GM12873 (cell line): ENCODE data around the gene KRTAP12-4.

ENCODE experiments used
- TF ChIP-seq, protein P1 (sequence below): IDR thresholded peaks from 2 replicates; pipeline ENCODE4 v1.5.1; 2012; ENCODE audit warnings: low read depth, mild to moderate bottlenecking, moderate library complexity, low read length, control low read depth; ENCODE audit not compliant: insufficient read depth; ENCODE audit errors: missing control alignments

The KRTAP12-4 gene

GRCh38 chr21:44626262-44626661 lies 28.2 kb downstream of the KRTAP12-4 start:
- TF ChIP-seq, protein P1, sequence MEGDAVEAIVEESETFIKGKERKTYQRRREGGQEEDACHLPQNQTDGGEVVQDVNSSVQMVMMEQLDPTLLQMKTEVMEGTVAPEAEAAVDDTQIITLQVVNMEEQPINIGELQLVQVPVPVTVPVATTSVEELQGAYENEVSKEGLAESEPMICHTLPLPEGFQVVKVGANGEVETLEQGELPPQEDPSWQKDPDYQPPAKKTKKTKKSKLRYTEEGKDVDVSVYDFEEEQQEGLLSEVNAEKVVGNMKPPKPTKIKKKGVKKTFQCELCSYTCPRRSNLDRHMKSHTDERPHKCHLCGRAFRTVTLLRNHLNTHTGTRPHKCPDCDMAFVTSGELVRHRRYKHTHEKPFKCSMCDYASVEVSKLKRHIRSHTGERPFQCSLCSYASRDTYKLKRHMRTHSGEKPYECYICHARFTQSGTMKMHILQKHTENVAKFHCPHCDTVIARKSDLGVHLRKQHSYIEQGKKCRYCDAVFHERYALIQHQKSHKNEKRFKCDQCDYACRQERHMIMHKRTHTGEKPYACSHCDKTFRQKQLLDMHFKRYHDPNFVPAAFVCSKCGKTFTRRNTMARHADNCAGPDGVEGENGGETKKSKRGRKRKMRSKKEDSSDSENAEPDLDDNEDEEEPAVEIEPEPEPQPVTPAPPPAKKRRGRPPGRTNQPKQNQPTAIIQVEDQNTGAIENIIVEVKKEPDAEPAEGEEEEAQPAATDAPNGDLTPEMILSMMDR: no peak

GRCh38 chr21:44625756-44626155 lies 28.7 kb downstream of the KRTAP12-4 start:
- TF ChIP-seq, protein P1: no peak

DNA sequence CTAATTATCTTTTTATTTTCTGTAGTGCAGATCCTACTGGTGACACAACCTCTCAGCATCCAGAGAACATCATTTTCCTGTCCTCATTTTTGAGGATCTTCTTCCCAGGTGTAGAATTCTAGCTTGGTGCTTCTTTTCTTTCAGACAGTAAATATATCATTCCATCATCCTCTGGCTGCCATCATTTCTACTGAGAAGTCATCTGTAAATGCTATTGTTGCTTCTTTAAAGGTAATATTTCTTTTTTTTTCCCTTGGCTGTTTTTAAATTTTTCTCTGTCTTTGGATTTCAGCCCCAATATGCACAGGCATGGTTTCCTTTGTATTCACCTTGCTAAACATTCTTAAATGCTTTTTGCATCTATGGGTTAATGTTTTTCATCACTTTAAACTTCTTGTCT lies 30.9 kb downstream of the KRTAP12-4 start:
- TF ChIP-seq, protein P1: no peak

DNA sequence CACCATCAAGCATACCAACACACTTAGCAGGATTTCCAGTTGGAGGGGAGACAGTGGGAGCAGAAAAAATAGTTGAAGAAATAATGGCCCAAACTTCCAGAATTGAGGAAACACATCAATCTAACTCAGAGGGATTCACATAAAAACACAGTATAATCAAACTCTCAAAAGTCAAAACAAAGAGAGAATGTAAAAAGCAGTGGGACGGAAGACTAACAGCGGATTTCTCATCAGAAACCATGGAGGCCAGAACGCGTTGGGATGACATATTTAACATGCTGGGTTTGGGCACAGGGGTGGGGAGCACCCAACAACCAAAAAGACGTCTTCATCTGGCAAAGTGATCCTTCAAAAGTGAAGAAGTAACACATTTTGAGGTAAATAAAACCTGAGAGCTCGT lies 34.6 kb downstream of the KRTAP12-4 start:
- TF ChIP-seq, protein P1: no peak

GRCh38 chr21:44618909-44619308 lies 35.5 kb downstream of the KRTAP12-4 start:
- TF ChIP-seq, protein P1: no peak

DNA sequence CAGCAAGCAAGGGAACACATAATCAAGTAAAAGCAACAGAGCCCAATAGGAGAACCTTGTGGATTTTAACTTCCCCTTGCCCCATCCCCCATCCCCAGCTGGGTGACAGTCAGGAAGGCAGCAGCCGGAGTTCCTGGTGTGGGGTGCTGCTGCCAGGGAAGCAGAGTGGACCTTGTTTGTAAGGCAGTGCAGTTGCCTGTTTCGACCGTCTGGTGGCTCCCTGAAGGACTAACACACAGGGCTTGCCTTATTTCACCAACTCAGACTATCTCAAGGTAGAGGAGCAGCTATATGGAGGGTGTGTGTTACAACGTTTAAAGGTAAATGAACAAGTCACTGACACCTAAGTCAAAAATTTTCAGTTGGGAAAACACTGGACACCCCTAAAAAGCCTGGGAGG lies 36.0 kb downstream of the KRTAP12-4 start:
- TF ChIP-seq, protein P1: peak; percentile 31

DNA sequence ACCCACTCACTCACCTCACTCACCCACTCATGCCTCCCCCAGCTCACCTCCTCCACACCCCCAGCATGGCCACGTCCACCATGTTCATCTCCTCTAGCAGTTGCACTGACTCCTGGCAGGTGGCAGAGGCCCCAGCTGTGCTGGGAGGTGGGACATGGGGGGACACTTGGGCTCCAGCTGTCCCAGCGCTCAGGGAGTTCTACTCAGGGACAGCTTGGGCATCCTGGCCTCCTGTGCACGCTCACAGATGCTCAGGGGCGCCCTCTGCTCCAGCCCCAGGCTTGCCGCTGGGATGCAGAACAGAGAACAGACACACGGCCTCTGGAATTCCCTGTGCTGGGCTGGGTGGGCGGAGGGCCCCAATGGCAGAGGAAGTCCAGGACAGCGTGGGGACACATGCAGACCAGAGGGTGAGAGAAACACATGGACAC lies 37.4 kb downstream of the KRTAP12-4 start:
- TF ChIP-seq, protein P1: no peak
